GM12865 (cell line): ENCODE results near the gene IL21R.
"Not testable (repeated sequence)": the region's sequence is repeated elsewhere in the genome, so short reads cannot be mapped to it uniquely, and the experiment has no call there.

Source experiments
- DNase-seq: peaks from one replicate; pipeline ENCODE4 v3.0.0; 2010; ENCODE audit warnings: low read depth
- H3K4me3 ChIP-seq: 2 replicates; pipeline ENCODE4 v1.5.1; 2011; ENCODE audit warnings: mild to moderate bottlenecking, low read depth, low read length, control low read depth
- CTCF ChIP-seq: IDR thresholded peaks from 2 replicates; pipeline ENCODE4 v1.5.1; 2011; ENCODE audit warnings: low read length, control low read depth, low read depth, inconsistent platforms; ENCODE audit not compliant: insufficient read depth; ENCODE audit errors: missing control alignments

Gene IL21R

GRCh38 chr16:27433636-27434035, 31.7 kb downstream of the IL21R start:
- no peak for TF ChIP-seq CTCF
- DNase-seq: no peak
- H3K4me3 ChIP-seq: no peak overlapping the region

GRCh38 chr16:27434141-27435051, 32.4 kb downstream of the IL21R start:
- no peak for DNase-seq
- no peak overlapping the region for H3K4me3 ChIP-seq
- TF ChIP-seq CTCF: no peak

GRCh38 chr16:27435146-27435545, 33.2 kb downstream of the IL21R start:
- H3K4me3 ChIP-seq, DNase-seq: not testable (repeated sequence)

GRCh38 chr16:27436065-27436464, 34.1 kb downstream of the IL21R start:
- TF ChIP-seq CTCF: no peak
- no peak for DNase-seq

GRCh38 chr16:27436921-27437650, 35.1 kb downstream of the IL21R start:
- TF ChIP-seq CTCF: no peak
- no peak overlapping the region for H3K4me3 ChIP-seq
- no peak for DNase-seq

More at GRCh38 chr16:27436065-27436464, 34.1 kb downstream of the IL21R start:
- H3K4me3 ChIP-seq: no peak overlapping the region

GRCh38 chr16:27437946-27438345, 36.0 kb downstream of the IL21R start:
- no peak for TF ChIP-seq CTCF
- DNase-seq: no peak
- no peak overlapping the region for H3K4me3 ChIP-seq

GRCh38 chr16:27439271-27440018, 37.5 kb downstream of the IL21R start:
- DNase-seq: no peak
- no peak for TF ChIP-seq CTCF
- no peak overlapping the region for H3K4me3 ChIP-seq
